GM12892 (cell line): ENCODE results near the gene ITGB1.

ENCODE experiments used
- POLR2A ChIP-seq: IDR thresholded peaks from 2 replicates; pipeline ENCODE4 v1.6.1; 2011; ENCODE audit warnings: low read depth, low read length, control low read depth
- POLR2AphosphoS5 ChIP-seq: IDR thresholded peaks from 2 replicates; pipeline ENCODE4 v1.6.1; 2011; ENCODE audit warnings: low read depth, low read length, control low read depth

- no peak for TF ChIP-seq POLR2AphosphoS5
- no peak for TF ChIP-seq POLR2A
These were observed 1.2 kb upstream of the ITGB1 start for GRCh38 chr10:32959006-32959920.
